Osteoblast (primary cell): ENCODE results near the gene BRF1. TPM values are rescaled to one million over a fixed set of nuclear protein-coding genes. Genes with fewer than 3 reads are reported as not detected.

Experiments used
- DNase-seq: peaks from one replicate; pipeline ENCODE4 v3.0.0; 2011; ENCODE audit warnings: low spot score, mixed read lengths; ENCODE audit not compliant: insufficient read length; ENCODE audit errors: missing footprints
- H2AFZ ChIP-seq: 2 replicates; pipeline ENCODE4 v1.6.0; 2011; ENCODE audit warnings: mild to moderate bottlenecking, low read length
- H3K27ac ChIP-seq: 2 replicates; pipeline ENCODE4 v1.5.1; 2011; ENCODE audit warnings: mild to moderate bottlenecking, low read depth, low read length, moderate library complexity
- H3K27me3 ChIP-seq: 2 replicates; pipeline ENCODE4 v1.6.0; 2012; ENCODE audit warnings: mild to moderate bottlenecking, control low read depth, inconsistent platforms, low read length, moderate library complexity; ENCODE audit not compliant: insufficient read depth
- H3K36me3 ChIP-seq: 2 replicates; pipeline ENCODE4 v1.5.1; 2011; ENCODE audit warnings: mild to moderate bottlenecking, low read length, control low read depth, moderate library complexity; ENCODE audit not compliant: insufficient read depth
- H3K4me1 ChIP-seq: 2 replicates; pipeline ENCODE4 v1.5.1; 2011; ENCODE audit warnings: mild to moderate bottlenecking, low read length, control low read depth, moderate library complexity; ENCODE audit not compliant: insufficient read depth
- H3K4me2 ChIP-seq: 2 replicates; pipeline ENCODE4 v1.6.0; 2011; ENCODE audit warnings: mild to moderate bottlenecking, low read length; ENCODE audit not compliant: insufficient read depth
- H3K4me3 ChIP-seq: fragments of 200-600 bp; sonication (generic); 3 replicates; pipeline ENCODE4 v1.5.1; 2012; ENCODE audit warnings: mild to moderate bottlenecking, low read length, inconsistent platforms; ENCODE audit not compliant: insufficient read depth
- H3K79me2 ChIP-seq: 2 replicates; pipeline ENCODE4 v1.6.0; 2012; ENCODE audit warnings: mild to moderate bottlenecking, low read length, control low read depth, inconsistent platforms; ENCODE audit not compliant: insufficient read depth
- H3K9me3 ChIP-seq: 2 replicates; pipeline ENCODE4 v1.5.1; 2011; ENCODE audit warnings: low read depth, low read length, control low read depth
- H4K20me1 ChIP-seq: 2 replicates; pipeline ENCODE4 v1.6.0; 2012; ENCODE audit warnings: mild to moderate bottlenecking, low read length, control low read depth; ENCODE audit not compliant: insufficient read depth
- total RNA-seq: library from RNA; depleted of rRNA; stranded (reverse); fragments of >200 nt; gene quantifications from 2 replicates; pipeline ENCODE4 v1.2.3, GENCODE V29; 2012
- TF ChIP-seq, protein P1 (sequence below): IDR thresholded peaks from 2 replicates; pipeline ENCODE4 v1.5.1; 2011; ENCODE audit warnings: mild to moderate bottlenecking, low read depth, low read length, moderate library complexity; ENCODE audit errors: extremely low read depth

Gene BRF1
- total RNA-seq, 1 donor: 34.4 TPM

DNA sequence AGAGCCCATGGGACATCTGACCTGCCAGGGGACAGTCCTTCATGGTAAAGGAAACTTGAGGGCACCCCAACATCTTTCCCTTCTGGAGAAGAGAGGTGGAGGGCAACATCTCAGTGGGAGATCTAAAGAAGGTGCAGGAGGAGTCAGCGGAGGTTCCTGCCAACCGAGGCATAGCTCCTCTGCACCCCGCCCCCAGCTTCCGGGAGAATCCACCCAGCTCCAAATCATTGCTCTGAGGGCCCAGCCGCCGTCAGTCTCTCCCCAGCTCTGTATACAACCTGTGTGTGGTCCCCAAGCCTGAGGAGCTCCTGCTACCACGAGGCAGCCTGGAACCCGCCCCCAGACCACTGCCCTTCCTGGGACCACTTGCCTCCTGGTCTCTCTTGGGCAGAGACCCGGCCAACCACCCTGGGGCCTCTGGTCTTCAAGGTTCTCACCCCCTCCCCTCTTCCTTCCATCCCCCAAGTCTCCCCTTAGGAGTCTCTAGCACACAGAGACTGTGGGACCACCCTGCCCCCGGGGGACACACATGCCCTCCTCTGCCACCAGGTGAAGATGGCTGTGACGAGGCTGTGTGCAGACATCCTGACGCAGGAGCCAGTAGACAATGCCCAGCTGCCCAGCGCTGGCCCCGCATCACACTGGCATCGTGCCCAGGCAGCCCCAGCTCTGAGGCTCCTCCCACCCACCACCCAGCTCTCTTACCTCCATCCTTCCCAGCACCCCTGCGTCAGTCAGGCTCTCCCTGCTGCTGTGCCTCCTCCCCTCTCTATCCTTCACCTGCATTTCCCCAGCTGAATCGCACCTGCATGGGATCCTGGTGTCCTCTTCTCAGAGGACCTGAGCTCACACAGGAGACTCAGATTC is 106.7 kb downstream of the BRF1 start:
- Histone ChIP-seq H3K27ac (no peak overlapping the region), H3K9me3 (no peaks in the 10 kb centered on the region), H3K4me3 (no peak overlapping the region), H3K36me3 (no peaks in the 10 kb centered on the region), H3K27me3 (peaks cover 24% of the 10 kb centered on the region), H2AFZ (no peak overlapping the region), H3K4me2 (no peak overlapping the region), H3K79me2 (no peaks in the 10 kb centered on the region), H4K20me1 (no peaks in the 10 kb centered on the region), H3K4me1 (no peaks in the 10 kb centered on the region)
- no peak for DNase-seq
- TF ChIP-seq, protein P1, sequence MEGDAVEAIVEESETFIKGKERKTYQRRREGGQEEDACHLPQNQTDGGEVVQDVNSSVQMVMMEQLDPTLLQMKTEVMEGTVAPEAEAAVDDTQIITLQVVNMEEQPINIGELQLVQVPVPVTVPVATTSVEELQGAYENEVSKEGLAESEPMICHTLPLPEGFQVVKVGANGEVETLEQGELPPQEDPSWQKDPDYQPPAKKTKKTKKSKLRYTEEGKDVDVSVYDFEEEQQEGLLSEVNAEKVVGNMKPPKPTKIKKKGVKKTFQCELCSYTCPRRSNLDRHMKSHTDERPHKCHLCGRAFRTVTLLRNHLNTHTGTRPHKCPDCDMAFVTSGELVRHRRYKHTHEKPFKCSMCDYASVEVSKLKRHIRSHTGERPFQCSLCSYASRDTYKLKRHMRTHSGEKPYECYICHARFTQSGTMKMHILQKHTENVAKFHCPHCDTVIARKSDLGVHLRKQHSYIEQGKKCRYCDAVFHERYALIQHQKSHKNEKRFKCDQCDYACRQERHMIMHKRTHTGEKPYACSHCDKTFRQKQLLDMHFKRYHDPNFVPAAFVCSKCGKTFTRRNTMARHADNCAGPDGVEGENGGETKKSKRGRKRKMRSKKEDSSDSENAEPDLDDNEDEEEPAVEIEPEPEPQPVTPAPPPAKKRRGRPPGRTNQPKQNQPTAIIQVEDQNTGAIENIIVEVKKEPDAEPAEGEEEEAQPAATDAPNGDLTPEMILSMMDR: no peak

DNA sequence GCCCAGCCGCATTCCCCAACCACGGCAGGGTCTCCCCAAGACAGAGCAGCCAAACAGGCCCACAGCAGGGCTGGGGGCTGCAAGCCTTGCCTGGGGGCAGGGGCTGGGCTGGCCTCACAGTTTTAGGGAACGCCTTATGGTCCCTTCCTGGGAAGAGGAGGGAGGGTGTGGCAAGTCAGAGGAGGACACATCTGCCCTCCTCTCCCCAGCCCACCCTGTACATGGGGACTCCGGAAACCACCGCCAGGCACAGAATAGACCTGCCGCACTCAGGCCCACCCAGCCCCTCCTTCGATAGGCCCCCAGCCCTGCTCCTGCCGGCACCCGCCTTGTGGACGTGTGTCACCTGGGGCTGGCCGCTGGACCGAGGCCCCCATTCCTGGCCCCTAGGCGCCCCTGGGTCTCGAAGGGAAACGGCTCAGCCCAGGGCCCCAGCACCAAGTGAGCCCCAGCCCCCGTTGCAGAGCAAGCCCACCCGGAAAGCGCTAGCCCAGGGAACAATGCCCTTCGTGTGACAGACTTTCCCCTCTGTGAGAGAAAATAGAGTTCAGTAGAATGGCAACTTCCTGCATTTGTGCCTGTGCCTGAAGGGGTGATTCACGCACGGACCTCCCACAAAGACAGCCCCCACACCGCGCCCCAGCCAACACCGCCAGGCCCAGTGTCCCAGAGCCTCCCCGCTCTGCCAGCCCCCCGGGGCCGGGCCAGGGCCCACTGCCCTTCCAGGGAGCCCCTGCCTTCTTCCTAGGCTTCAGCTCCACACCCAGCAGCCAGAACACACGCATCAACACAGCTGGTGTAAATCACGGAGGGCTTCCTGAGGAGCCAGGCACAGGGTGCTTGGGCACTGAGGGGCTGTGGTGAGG is 107.7 kb downstream of the BRF1 start:
- TF ChIP-seq, protein P1: no peak
- Histone ChIP-seq H3K4me3 (no peak overlapping the region), H3K27me3 (peaks cover 24% of the 10 kb centered on the region), H2AFZ (no peak overlapping the region), H3K79me2 (no peaks in the 10 kb centered on the region), H3K9me3 (no peaks in the 10 kb centered on the region), H4K20me1 (no peaks in the 10 kb centered on the region), H3K27ac (no peak overlapping the region), H3K4me2 (no peak overlapping the region), H3K36me3 (no peaks in the 10 kb centered on the region), H3K4me1 (no peaks in the 10 kb centered on the region)
- DNase-seq: no peak

DNA sequence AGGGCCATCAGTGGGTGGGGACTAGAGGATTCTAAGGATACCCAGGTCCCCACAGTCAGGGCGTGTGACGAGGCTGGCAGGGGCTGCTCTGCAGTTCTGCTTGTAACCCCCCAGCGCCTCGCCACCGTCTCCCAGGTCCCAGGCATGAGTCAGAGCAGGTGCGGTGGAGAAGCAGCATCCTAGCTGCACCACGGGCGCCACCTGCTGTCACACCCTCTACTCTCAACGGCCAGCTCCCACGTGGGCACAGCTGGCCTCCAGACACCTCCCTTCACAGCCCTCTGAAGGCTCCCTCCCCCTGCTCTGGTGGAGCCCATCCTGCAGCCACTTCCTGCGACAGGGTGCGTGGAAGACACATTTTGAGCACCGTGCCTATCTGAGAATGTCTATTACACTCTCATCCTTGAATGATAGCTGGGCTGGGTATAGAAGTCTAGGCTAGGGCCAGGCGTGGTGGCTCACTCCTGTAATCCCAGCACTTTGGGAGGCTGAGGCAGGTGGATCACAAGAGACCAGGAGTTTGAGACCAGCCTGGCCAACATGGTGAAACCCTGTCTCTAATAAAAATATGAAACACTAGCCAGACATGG is 112.8 kb downstream of the BRF1 start:
- H3K9me3 ChIP-seq: no peaks in the 10 kb centered on the region
- no peaks in the 10 kb centered on the region for H3K79me2 ChIP-seq
- no peak for DNase-seq
- no peak overlapping the region for H3K4me3 ChIP-seq
- TF ChIP-seq, protein P1: no peak
- H2AFZ ChIP-seq: no peak overlapping the region
- no peak overlapping the region for H3K4me2 ChIP-seq
- H3K27me3 ChIP-seq: no peaks in the 10 kb centered on the region
- no peaks in the 10 kb centered on the region for H3K36me3 ChIP-seq
- no peak overlapping the region for H3K27ac ChIP-seq
- no peaks in the 10 kb centered on the region for H3K4me1 ChIP-seq
- H4K20me1 ChIP-seq: no peaks in the 10 kb centered on the region
